HG03558 (cell line): ENCODE measurements around the gene SH2D7.

Experiments
- ATAC-seq: cut with Tn5 transposase; IDR thresholded peaks from one replicate; pipeline ENCODE4 v1.9.1; 2021; ENCODE audit warnings: moderate number of reproducible peaks; ENCODE audit not compliant: unreplicated experiment; ENCODE audit errors: extremely low read depth

Gene SH2D7

GRCh38 chr15:78059110-78059839, 33.1 kb upstream of the SH2D7 start:
- no peak for ATAC-seq

- no peak for ATAC-seq
Measured at GRCh38 chr15:78060232-78060631, 32.1 kb upstream of the SH2D7 start.

- ATAC-seq = no peak
Measured at GRCh38 chr15:78061963-78062427, 30.4 kb upstream of the SH2D7 start.

- no peak for ATAC-seq
Measured at GRCh38 chr15:78063217-78063616, 29.1 kb upstream of the SH2D7 start.

GRCh38 chr15:78063970-78064385, 28.4 kb upstream of the SH2D7 start:
- ATAC-seq = no peak

GRCh38 chr15:78064544-78064943, 27.8 kb upstream of the SH2D7 start:
- ATAC-seq = no peak

- ATAC-seq = no peak
Measured at GRCh38 chr15:78065284-78065872, 27.0 kb upstream of the SH2D7 start.

- ATAC-seq = peak; percentile 35
Measured at GRCh38 chr15:78065973-78066946, 26.1 kb upstream of the SH2D7 start.

- no peak for ATAC-seq
Measured at GRCh38 chr15:78067328-78068228, 24.8 kb upstream of the SH2D7 start.

- no peak for ATAC-seq
Measured at GRCh38 chr15:78069052-78069414, 23.3 kb upstream of the SH2D7 start.

- ATAC-seq = no peak
Measured at GRCh38 chr15:78069462-78070029, 22.8 kb upstream of the SH2D7 start.

- no peak for ATAC-seq
Measured at GRCh38 chr15:78070049-78070700, 22.2 kb upstream of the SH2D7 start.

GRCh38 chr15:78071383-78071782, 21.0 kb upstream of the SH2D7 start:
- ATAC-seq = no peak

- no peak for ATAC-seq
Measured at GRCh38 chr15:78072080-78072892, 20.1 kb upstream of the SH2D7 start.

GRCh38 chr15:78073046-78073787, 19.1 kb upstream of the SH2D7 start:
- no peak for ATAC-seq

- ATAC-seq = no peak
Measured at GRCh38 chr15:78075490-78076230, 16.7 kb upstream of the SH2D7 start.
